Measurements from ENCODE around the gene EIF4E3. TPM values are rescaled to one million over a fixed set of nuclear protein-coding genes. Genes with fewer than 3 reads are reported as not detected.

Gene EIF4E3
- total RNA-seq, 4 donors from 2014 or later = 7.4 to 16.2 (median 10.2) TPM

DNA sequence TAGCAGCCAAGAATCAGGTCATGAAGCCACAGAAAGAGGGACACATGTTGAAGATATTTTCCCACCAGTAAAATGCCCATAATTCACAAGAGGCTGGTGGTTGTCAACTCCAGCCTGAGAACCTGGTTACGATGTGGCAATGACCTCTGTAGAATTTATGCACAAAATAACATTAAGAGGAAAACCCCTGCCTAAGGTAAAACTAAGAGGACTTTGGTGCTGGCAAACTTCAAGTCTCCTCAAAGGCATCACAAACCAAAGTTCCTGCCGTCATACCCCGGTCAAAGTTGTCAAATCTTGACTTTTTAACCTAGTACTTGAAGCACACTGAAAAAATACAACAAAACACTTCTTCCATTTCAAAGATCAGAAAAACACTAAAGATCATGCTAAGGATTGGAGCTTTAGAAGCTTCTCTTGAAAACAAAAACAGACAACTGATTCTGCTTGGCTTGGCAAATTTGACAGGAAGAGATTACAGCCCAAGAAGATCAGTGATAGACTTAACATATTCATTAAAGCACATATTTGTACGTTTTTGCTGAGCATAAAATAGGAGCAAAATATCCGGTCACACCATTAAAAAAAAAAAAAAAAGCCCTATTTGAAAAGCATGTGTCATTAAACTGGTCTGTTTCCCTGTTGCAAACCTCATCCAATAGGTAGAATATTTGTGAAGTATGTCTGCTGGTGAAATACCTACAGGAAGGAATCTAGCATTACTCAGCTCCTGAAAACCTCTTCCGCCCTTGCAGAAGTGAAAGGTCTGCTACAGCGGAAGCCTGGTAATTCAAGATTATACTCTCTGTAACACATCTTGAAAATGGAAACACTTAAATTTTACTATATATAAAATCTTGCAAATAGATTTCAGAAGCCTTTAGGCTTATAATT, 22.8 kb downstream of the EIF4E3 start:
- no peaks in the 10 kb centered on the region for H3K27me3 ChIP-seq
- no peak for DNase-seq
- peaks cover 0 to 12% (median 6%) of the 10 kb centered on the region in 3 donors for H3K4me1 ChIP-seq
- intact Hi-C loops (cut with DNase I) = no loop called here
- no peak overlapping the region for H3K4me3 ChIP-seq
- H3K27ac ChIP-seq = no peak overlapping the region
- H3K36me3 ChIP-seq = peaks cover 0 to 33% (median 0%) of the 10 kb centered on the region in 3 donors
- TF ChIP-seq CTCF (IDR thresholded peaks at IDR 0.05) = no peak
- no peak for TF ChIP-seq POLR2A (IDR thresholded peaks at IDR 0.05)
- no peaks in the 10 kb centered on the region for H3K9me3 ChIP-seq
- 72 to 76% methylated on average over 7 of the region's 7 CpGs for WGBS, 2 donors

DNA sequence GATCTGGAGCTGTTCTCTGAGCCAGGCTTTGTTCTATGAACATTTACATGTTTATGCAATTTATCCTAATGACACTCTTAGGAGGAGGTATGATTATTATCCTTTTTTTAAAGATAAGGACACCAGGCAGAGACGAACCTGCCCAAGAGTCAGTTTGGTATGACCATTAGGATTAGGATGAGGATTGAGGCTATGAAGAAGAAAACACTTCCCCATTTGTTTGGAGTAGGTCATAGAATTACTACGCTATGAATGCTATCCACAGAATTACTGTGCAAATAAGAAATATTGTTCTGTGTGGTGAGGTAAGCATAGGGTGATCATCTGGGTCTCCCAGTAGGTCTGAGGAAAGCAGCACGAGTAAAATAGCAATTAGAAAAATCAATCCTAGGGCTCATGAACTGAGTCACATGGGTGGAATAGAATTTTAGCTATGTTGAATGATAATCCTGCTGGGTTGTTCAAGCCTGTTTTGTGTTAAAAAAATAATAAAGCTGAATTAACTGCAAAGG, 23.9 kb downstream of the EIF4E3 start:
- DNase-seq = no peak
- Histone ChIP-seq H3K4me1 (peaks cover 0 to 12% (median 6%) of the 10 kb centered on the region in 3 donors), H3K27ac (no peak overlapping the region), H3K9me3 (no peaks in the 10 kb centered on the region), H3K27me3 (no peaks in the 10 kb centered on the region), H3K4me3 (no peak overlapping the region), H3K36me3 (peaks cover 0 to 25% (median 0%) of the 10 kb centered on the region in 3 donors)
- 85 to 86% methylated on average over 3 of the region's 3 CpGs for WGBS, 2 donors
- intact Hi-C loops (cut with DNase I) = no loop called here
- TF ChIP-seq POLR2A (IDR thresholded peaks at IDR 0.05) = no peak
- TF ChIP-seq CTCF (IDR thresholded peaks at IDR 0.05) = no peak

- Histone ChIP-seq H3K9me3 (no peaks in the 10 kb centered on the region), H3K4me3 (no peak overlapping the region), H3K36me3 (peaks cover 0 to 11% (median 0%) of the 10 kb centered on the region in 3 donors), H3K4me1 (peaks cover 6 to 32% (median 26%) of the 10 kb centered on the region in 3 donors), H3K27ac (peak overlapping the region in 3 of 4 donors; percentile 8 to 45 (median 10)), H3K27me3 (no peaks in the 10 kb centered on the region)
- no peak for DNase-seq
- WGBS, 2 donors = 64 to 88% methylated on average over 6 of the region's 7 CpGs
- intact Hi-C loops (cut with DNase I) = no loop called here
- no peak for TF ChIP-seq POLR2A (IDR thresholded peaks at IDR 0.05)
Measured at GRCh38 chr3:71695000-71695482, 30.2 kb downstream of the EIF4E3 start.

DNA sequence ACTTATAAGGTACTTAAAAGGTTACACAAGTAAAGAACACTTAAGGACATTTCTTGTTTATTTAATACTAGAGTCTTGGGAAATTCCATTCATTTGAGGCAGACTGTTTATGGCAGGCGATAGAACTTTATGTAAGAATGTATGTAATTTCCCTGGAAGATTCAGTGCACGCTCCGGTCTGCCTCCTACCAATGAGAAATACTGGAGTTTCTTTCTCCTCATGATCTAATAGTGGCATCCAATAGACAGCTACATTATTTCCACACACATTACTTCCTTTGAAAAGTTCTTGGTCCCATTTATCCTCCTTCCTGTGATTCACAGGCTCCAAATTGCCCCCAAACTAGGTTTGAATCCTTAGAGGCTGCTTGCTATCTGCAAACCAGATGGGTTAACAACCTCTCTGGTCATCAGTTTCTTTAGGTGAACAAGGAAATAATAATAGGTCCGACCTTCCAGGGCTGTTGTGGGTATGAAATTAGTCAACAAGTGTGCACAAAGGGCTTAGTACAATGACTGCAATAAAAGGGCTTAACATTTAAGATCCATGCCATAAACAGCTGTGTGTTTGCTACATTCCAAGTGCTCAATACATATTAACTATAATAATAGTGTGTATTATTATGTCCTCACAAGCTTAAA, 30.7 kb downstream of the EIF4E3 start:
- Histone ChIP-seq H3K27ac (peak overlapping the region; percentile 8 to 45 (median 19)), H3K36me3 (peaks cover 0 to 11% (median 0%) of the 10 kb centered on the region in 3 donors), H3K4me3 (no peak overlapping the region), H3K4me1 (peaks cover 6 to 38% (median 29%) of the 10 kb centered on the region in 3 donors), H3K9me3 (no peaks in the 10 kb centered on the region), H3K27me3 (no peaks in the 10 kb centered on the region)
- no peak for TF ChIP-seq POLR2A (IDR thresholded peaks at IDR 0.05)
- TF ChIP-seq CTCF (IDR thresholded peaks at IDR 0.05) = no peak
- WGBS, 2 donors = 28 to 39% methylated on average over 4 of the region's 4 CpGs
- no peak for DNase-seq
- intact Hi-C loops (cut with DNase I) = no loop called here

- 35 to 49% methylated on average over 8 of the region's 8 CpGs for WGBS, 2 donors
- no peak for DNase-seq
- intact Hi-C loops (cut with DNase I) = no loop called here
- Histone ChIP-seq H3K9me3 (no peaks in the 10 kb centered on the region), H3K4me3 (no peak overlapping the region), H3K27ac (peak overlapping the region in 1 of 4 donors; percentile 45), H3K36me3 (peaks cover 0 to 9% (median 0%) of the 10 kb centered on the region in 3 donors), H3K27me3 (no peaks in the 10 kb centered on the region), H3K4me1 (peaks cover 6 to 46% (median 29%) of the 10 kb centered on the region in 3 donors)
- no peak for TF ChIP-seq POLR2A (IDR thresholded peaks at IDR 0.05)
- no peak for TF ChIP-seq CTCF (IDR thresholded peaks at IDR 0.05)
Measured at GRCh38 chr3:71693641-71694040, 31.6 kb downstream of the EIF4E3 start.
